GM12873 (cell line): ENCODE results near the gene FZD7.

Experiments
- TF ChIP-seq, protein P1 (sequence below): IDR thresholded peaks from 2 replicates; pipeline ENCODE4 v1.5.1; 2012; ENCODE audit warnings: low read depth, mild to moderate bottlenecking, moderate library complexity, low read length, control low read depth; ENCODE audit not compliant: insufficient read depth; ENCODE audit errors: missing control alignments

The FZD7 gene

GRCh38 chr2:202060218-202060617 is 26.6 kb downstream of the FZD7 start:
- TF ChIP-seq, protein P1, sequence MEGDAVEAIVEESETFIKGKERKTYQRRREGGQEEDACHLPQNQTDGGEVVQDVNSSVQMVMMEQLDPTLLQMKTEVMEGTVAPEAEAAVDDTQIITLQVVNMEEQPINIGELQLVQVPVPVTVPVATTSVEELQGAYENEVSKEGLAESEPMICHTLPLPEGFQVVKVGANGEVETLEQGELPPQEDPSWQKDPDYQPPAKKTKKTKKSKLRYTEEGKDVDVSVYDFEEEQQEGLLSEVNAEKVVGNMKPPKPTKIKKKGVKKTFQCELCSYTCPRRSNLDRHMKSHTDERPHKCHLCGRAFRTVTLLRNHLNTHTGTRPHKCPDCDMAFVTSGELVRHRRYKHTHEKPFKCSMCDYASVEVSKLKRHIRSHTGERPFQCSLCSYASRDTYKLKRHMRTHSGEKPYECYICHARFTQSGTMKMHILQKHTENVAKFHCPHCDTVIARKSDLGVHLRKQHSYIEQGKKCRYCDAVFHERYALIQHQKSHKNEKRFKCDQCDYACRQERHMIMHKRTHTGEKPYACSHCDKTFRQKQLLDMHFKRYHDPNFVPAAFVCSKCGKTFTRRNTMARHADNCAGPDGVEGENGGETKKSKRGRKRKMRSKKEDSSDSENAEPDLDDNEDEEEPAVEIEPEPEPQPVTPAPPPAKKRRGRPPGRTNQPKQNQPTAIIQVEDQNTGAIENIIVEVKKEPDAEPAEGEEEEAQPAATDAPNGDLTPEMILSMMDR, result peak; percentile 37

DNA sequence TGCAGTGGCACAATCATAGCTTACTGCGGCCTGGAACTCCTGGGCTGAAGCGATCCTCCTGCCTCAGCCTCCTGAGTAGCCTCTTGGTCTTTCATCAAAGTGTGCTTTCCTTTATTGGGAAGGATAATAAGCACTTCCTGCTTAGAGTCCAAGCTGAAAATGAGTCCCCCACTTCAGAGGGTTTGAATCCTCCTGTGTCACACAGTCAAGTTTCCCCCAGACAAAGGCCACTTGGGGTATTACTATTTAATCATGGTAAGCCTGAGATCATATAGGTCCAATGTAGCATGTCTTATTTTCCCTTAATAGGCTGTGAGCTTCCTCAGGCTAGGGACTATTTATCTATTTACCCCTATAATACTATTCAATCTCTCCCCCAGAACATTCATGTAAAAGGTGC is 28.0 kb downstream of the FZD7 start:
- TF ChIP-seq, protein P1, result no peak

DNA sequence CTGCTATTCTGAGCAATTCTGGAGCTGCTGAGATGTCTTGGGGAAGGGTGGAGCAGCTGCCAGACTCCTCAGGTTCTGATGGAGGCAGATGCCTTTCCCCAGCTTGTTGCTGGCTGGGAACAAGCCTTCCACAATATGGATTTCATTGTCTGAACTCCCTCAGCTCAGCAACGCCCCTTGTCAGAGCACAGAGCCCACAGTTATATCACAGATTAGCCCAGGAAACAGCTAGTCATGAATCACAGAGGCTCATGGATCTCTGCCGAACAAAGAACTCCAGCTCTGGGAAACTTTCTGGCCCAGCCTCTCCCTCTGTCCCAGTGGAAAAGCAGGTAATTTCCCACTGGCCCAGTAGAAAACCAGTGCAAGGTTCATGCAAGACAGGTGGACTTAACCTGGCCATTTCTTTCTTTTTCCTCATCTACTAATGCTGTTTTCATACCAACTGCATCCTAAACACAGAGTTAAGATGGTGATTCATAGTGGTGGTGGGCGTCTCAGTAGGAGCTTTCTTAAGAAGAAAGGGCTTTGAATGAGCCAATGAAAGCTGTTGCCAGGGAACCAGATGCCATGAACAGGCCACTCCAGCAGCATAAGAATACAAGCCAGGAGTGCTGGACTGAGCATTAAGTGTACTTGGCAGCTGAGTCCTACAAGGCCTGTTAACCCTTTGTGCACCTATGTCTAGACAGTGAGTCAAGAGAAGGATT is 30.7 kb downstream of the FZD7 start:
- TF ChIP-seq, protein P1, result no peak

- TF ChIP-seq, protein P1, result no peak
Measured at GRCh38 chr2:202064881-202065230, 31.2 kb downstream of the FZD7 start.

GRCh38 chr2:202065876-202066275 is 32.2 kb downstream of the FZD7 start:
- TF ChIP-seq, protein P1, result no peak

- TF ChIP-seq, protein P1, result no peak
Measured at GRCh38 chr2:202066875-202067274, 33.2 kb downstream of the FZD7 start.

GRCh38 chr2:202067589-202067988 is 33.9 kb downstream of the FZD7 start:
- TF ChIP-seq, protein P1, result no peak
